Left ventricle myocardium inferior (tissue), 1 donor: ENCODE results near the gene BCORL1. TPM values are rescaled to one million over a fixed set of nuclear protein-coding genes. Genes with fewer than 3 reads are reported as not detected.

Source experiments
- DNase-seq: peaks from one replicate; pipeline ENCODE4 v3.0.0-alpha.2; 2020
- H3K27ac ChIP-seq: fragments of 200-600 bp; replicated peaks from 2 replicates; pipeline ENCODE4 v1.8.0; 2021
- H3K27me3 ChIP-seq: fragments of 200-600 bp; 2 replicates; pipeline ENCODE4 v1.8.0; 2021; ENCODE audit warnings: low read depth
- H3K36me3 ChIP-seq: fragments of 200-600 bp; 2 replicates; pipeline ENCODE4 v1.8.0; 2021
- H3K4me1 ChIP-seq: fragments of 200-600 bp; 2 replicates; pipeline ENCODE4 v1.8.0; 2021
- H3K4me3 ChIP-seq: fragments of 200-600 bp; 2 replicates; pipeline ENCODE4 v1.8.0; 2021; ENCODE audit warnings: mild to moderate bottlenecking, moderate library complexity
- H3K9me3 ChIP-seq: fragments of 200-600 bp; replicated peaks from 2 replicates; pipeline ENCODE4 v1.8.0; 2021
- intact Hi-C: fragments of 100-400 bp; cut with micrococcal nuclease; formaldehyde crosslinking; loops from one replicate; pipeline ENCODE4 v1.11.0; 2022
- total RNA-seq: library from RNA; stranded (reverse); fragmentation: NEBNext Ultra II Directional; extraction: Animal tissue kit (Norgen Biotek cat#: 25700); gene quantifications from one replicate; pipeline ENCODE4 v1.2.1, GENCODE V29; 2021
- TF ChIP-seq, protein P1 (sequence below): fragments of 200-600 bp; IDR thresholded peaks from 2 replicates; pipeline ENCODE4 v1.8.0; 2021; ENCODE audit warnings: antibody characterized with exemption, mild to moderate bottlenecking, borderline replicate concordance
- donor health status: DM: no; HTN: yes; CAD: no; lungs with severe emphysema.

Gene BCORL1
- total RNA-seq, 1 donor from 2014 or later: 8.2 TPM

DNA sequence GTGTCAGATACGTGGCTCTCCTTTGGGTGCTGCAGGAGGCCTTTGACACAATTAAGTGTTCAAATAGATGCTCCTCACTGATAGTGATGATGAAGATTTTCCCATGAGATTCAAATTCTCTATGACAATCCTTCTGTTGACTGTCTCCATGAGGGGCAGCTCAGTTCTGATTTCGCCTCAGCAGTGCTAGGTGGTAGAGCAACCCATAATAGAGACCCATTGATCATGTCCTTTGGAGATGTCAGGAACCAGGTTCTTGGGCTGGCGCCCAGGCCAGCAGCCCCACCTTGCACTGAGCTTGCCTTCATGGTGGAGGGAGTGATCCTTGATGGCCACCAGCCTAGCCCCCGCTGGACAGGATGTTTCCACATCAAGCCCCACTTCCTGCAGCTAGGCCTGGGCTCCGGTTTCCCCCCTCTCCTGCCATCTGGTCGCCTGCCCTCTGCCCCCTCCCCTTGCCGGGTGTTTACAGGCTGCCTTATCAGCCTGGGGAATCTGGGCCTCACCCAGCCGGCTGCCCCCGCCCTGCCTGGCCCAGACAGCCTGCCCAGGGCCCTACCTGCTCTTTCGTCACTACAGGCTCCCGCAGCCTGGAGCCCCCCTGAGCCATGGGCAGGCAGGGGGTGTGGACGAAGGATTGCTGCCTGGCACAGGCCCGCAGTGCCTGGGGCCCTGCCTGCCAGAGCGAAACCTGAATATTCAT lies 115.2 kb downstream of the BCORL1 start:
- Histone ChIP-seq H3K27me3 (no peaks in the 10 kb centered on the region), H3K4me3 (no peak overlapping the region), H3K27ac (peak overlapping the region; percentile 52), H3K9me3 (no peaks in the 10 kb centered on the region), H3K36me3 (no peaks in the 10 kb centered on the region), H3K4me1 (peaks cover 31% of the 10 kb centered on the region)
- intact Hi-C loops: no loop called here
- TF ChIP-seq, protein P1, sequence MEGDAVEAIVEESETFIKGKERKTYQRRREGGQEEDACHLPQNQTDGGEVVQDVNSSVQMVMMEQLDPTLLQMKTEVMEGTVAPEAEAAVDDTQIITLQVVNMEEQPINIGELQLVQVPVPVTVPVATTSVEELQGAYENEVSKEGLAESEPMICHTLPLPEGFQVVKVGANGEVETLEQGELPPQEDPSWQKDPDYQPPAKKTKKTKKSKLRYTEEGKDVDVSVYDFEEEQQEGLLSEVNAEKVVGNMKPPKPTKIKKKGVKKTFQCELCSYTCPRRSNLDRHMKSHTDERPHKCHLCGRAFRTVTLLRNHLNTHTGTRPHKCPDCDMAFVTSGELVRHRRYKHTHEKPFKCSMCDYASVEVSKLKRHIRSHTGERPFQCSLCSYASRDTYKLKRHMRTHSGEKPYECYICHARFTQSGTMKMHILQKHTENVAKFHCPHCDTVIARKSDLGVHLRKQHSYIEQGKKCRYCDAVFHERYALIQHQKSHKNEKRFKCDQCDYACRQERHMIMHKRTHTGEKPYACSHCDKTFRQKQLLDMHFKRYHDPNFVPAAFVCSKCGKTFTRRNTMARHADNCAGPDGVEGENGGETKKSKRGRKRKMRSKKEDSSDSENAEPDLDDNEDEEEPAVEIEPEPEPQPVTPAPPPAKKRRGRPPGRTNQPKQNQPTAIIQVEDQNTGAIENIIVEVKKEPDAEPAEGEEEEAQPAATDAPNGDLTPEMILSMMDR: no peak
- no peak for DNase-seq

- H3K27ac ChIP-seq: peak overlapping the region; percentile 52
- no peaks in the 10 kb centered on the region for H3K36me3 ChIP-seq
- H3K4me3 ChIP-seq: no peak overlapping the region
- no peak for DNase-seq
- intact Hi-C loops: no loop called here
- no peaks in the 10 kb centered on the region for H3K27me3 ChIP-seq
- no peaks in the 10 kb centered on the region for H3K9me3 ChIP-seq
- TF ChIP-seq, protein P1: no peak
- H3K4me1 ChIP-seq: peaks cover 28% of the 10 kb centered on the region
Observed at GRCh38 chrX:130098210-130098552, 115.7 kb downstream of the BCORL1 start.

GRCh38 chrX:130100180-130100579 lies 117.7 kb downstream of the BCORL1 start:
- Histone ChIP-seq H3K4me1 (peaks cover 34% of the 10 kb centered on the region), H3K27ac (peak overlapping the region; percentile 65), H3K9me3 (no peaks in the 10 kb centered on the region), H3K27me3 (no peaks in the 10 kb centered on the region), H3K4me3 (no peak overlapping the region), H3K36me3 (no peaks in the 10 kb centered on the region)
- TF ChIP-seq, protein P1: no peak
- intact Hi-C loops: no loop called here
- peak; percentile 65 for DNase-seq

DNA sequence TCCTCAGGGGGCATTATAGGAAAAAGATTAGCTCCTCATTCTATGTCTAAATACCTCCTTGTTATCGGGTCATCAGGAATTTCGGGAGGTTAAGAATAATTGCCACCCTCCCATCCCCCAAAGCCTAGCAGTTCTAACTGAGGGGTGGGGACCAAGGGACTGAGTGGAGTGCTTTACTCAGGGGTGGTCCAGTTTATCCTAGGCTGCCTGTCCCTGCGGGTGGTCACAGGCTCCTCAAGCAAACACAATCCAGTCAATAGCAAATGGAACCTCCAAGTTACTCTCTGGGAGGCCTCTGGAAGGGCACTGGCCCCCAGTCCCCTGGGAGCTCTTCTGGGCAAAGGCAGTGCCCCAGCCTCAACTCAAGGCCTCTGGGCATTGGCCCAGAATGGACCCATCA lies 121.2 kb downstream of the BCORL1 start:
- intact Hi-C loops: no loop called here
- no peak overlapping the region for H3K4me3 ChIP-seq
- H3K4me1 ChIP-seq: peaks cover 34% of the 10 kb centered on the region
- no peaks in the 10 kb centered on the region for H3K36me3 ChIP-seq
- TF ChIP-seq, protein P1: no peak
- peak overlapping the region; percentile 12 for H3K27ac ChIP-seq
- no peak for DNase-seq
- no peaks in the 10 kb centered on the region for H3K9me3 ChIP-seq
- no peaks in the 10 kb centered on the region for H3K27me3 ChIP-seq

- H3K9me3 ChIP-seq: no peaks in the 10 kb centered on the region
- H3K4me3 ChIP-seq: no peak overlapping the region
- no peaks in the 10 kb centered on the region for H3K27me3 ChIP-seq
- TF ChIP-seq, protein P1: no peak
- no peak for DNase-seq
- intact Hi-C loops: no loop called here
- H3K27ac ChIP-seq: peak overlapping the region; percentile 30
- no peaks in the 10 kb centered on the region for H3K36me3 ChIP-seq
- peaks cover 21% of the 10 kb centered on the region for H3K4me1 ChIP-seq
Observed at GRCh38 chrX:130105244-130105643, 122.8 kb downstream of the BCORL1 start.
